HL-60 (cell line): ENCODE data around the gene GP2.
A peak's percentile ranks its signal among the peaks of the same experiment; 100 is the strongest.

ENCODE experiments used
- DNase-seq, 2 experiments: peaks; one replicate each; pipeline ENCODE4 v3.0.0-alpha.2; 2010 to 2020; ENCODE audit warnings: low read depth in 1 of 2, low spot score in 1 of 2
- H3K27ac ChIP-seq: fragments of 250-450 bp; sonication (Bioruptor Pico); replicated peaks from 2 replicates; pipeline ENCODE4 v1.5.1; 2020; ENCODE audit warnings: mild to moderate bottlenecking, moderate library complexity
- H3K27me3 ChIP-seq: fragments of 250-450 bp; sonication (Bioruptor Pico); 2 replicates; pipeline ENCODE4 v1.5.1; 2021; ENCODE audit warnings: mild to moderate bottlenecking, moderate library complexity; ENCODE audit not compliant: insufficient read depth, poor library complexity, severe bottlenecking
- H3K4me3 ChIP-seq: replicated peaks from 2 replicates; pipeline ENCODE4 v1.5.1; 2011; ENCODE audit warnings: mild to moderate bottlenecking, control low read depth, low read length; ENCODE audit not compliant: insufficient read depth
- GABPA ChIP-seq: IDR thresholded peaks from 2 replicates; pipeline ENCODE4 v1.6.1; 2012; ENCODE audit warnings: low read depth
- POLR2AphosphoS5 ChIP-seq: IDR thresholded peaks from 2 replicates; pipeline ENCODE4 v1.6.1; 2012; ENCODE audit warnings: low read depth
- SPI1 ChIP-seq: IDR thresholded peaks from 2 replicates; pipeline ENCODE4 v1.6.1; 2012; ENCODE audit warnings: low read depth, mild to moderate bottlenecking, borderline replicate concordance
- TF ChIP-seq, protein P1 (sequence below): IDR thresholded peaks from 2 replicates; pipeline ENCODE4 v1.6.1; 2012; ENCODE audit warnings: low read depth; ENCODE audit not compliant: insufficient replicate concordance
- TF ChIP-seq, protein P2 (sequence below): IDR thresholded peaks from one replicate; pipeline ENCODE4 v1.5.1; 2011; ENCODE audit warnings: low read length, control low read depth, inconsistent platforms; ENCODE audit not compliant: insufficient read depth

GP2 gene

DNA sequence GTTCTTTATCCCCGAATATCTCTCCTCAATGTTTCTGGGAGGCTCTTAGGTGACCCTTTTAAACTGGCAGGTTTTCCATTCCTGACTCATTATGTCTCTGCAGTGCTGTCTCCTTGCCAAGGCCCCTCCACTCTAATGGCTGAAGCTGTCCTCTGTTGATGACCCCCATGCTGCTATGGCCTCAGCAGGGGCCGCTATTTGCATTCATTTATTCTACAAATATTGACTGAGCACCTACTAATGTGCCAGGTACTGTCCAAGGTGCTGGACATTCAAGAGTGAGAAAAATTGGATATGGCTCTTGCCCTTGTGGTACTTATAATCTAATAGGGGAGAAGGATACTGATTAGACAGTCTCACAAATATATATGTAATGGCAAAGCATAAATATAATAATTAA, 55.4 kb downstream of the GP2 start:
- H3K27ac ChIP-seq, result no peak overlapping the region
- no peaks in the 10 kb centered on the region for H3K27me3 ChIP-seq
- no peak overlapping the region for H3K4me3 ChIP-seq
- no peak for DNase-seq
- TF ChIP-seq, protein P1, sequence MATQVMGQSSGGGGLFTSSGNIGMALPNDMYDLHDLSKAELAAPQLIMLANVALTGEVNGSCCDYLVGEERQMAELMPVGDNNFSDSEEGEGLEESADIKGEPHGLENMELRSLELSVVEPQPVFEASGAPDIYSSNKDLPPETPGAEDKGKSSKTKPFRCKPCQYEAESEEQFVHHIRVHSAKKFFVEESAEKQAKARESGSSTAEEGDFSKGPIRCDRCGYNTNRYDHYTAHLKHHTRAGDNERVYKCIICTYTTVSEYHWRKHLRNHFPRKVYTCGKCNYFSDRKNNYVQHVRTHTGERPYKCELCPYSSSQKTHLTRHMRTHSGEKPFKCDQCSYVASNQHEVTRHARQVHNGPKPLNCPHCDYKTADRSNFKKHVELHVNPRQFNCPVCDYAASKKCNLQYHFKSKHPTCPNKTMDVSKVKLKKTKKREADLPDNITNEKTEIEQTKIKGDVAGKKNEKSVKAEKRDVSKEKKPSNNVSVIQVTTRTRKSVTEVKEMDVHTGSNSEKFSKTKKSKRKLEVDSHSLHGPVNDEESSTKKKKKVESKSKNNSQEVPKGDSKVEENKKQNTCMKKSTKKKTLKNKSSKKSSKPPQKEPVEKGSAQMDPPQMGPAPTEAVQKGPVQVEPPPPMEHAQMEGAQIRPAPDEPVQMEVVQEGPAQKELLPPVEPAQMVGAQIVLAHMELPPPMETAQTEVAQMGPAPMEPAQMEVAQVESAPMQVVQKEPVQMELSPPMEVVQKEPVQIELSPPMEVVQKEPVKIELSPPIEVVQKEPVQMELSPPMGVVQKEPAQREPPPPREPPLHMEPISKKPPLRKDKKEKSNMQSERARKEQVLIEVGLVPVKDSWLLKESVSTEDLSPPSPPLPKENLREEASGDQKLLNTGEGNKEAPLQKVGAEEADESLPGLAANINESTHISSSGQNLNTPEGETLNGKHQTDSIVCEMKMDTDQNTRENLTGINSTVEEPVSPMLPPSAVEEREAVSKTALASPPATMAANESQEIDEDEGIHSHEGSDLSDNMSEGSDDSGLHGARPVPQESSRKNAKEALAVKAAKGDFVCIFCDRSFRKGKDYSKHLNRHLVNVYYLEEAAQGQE, result peak; percentile 95
- TF ChIP-seq, protein P2, sequence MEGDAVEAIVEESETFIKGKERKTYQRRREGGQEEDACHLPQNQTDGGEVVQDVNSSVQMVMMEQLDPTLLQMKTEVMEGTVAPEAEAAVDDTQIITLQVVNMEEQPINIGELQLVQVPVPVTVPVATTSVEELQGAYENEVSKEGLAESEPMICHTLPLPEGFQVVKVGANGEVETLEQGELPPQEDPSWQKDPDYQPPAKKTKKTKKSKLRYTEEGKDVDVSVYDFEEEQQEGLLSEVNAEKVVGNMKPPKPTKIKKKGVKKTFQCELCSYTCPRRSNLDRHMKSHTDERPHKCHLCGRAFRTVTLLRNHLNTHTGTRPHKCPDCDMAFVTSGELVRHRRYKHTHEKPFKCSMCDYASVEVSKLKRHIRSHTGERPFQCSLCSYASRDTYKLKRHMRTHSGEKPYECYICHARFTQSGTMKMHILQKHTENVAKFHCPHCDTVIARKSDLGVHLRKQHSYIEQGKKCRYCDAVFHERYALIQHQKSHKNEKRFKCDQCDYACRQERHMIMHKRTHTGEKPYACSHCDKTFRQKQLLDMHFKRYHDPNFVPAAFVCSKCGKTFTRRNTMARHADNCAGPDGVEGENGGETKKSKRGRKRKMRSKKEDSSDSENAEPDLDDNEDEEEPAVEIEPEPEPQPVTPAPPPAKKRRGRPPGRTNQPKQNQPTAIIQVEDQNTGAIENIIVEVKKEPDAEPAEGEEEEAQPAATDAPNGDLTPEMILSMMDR, result no peak
- no peak for TF ChIP-seq POLR2AphosphoS5

DNA sequence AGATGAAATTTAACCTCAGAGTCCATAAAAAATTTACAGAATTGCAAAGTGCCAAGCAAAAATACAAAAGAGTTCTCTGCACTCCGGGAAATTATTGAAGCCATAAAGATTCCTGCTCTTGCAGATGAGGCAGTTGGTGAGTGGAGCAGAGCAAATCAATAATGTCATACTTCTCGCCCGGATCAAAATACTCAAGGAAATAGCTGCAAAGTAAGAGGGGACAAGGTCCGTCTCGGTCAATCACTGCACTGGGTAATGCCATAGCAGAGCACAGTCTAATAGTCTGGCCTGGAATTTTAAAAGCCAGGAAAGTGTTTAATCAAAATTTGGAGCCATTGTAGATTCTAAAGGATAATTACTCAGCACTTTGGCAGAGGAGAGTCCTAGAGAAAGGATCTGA, 58.9 kb downstream of the GP2 start:
- TF ChIP-seq, protein P1, result no peak
- TF ChIP-seq POLR2AphosphoS5, result no peak
- no peak for DNase-seq
- no peaks in the 10 kb centered on the region for H3K27me3 ChIP-seq
- H3K27ac ChIP-seq, result no peak overlapping the region
- no peak overlapping the region for H3K4me3 ChIP-seq

DNA sequence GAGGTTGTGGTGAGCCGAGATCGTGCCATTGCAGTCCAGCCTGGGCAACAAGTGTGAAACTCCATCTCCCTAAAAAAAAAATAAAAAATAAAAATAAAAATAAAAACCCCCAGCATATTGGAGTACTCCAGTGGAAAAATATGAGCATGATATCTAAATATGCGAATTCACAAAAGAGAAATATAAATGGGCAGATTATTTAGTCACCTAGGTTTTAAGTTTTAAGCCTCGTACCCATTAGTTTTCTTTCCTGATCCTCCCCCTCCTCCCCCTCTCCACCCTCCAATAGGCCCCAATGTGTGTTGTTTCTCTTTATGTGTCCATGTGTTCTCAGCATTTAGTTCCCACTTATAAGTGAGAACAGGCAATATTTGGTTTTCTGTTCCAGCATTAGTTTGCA, 62.3 kb downstream of the GP2 start:
- no peak for TF ChIP-seq POLR2AphosphoS5
- no peak for TF ChIP-seq GABPA
- TF ChIP-seq, protein P1, result no peak
- no peak for TF ChIP-seq SPI1
- TF ChIP-seq, protein P2, result no peak
- Histone ChIP-seq H3K4me3 (no peak overlapping the region), H3K27ac (no peak overlapping the region), H3K27me3 (no peaks in the 10 kb centered on the region)
- no peak for DNase-seq

DNA sequence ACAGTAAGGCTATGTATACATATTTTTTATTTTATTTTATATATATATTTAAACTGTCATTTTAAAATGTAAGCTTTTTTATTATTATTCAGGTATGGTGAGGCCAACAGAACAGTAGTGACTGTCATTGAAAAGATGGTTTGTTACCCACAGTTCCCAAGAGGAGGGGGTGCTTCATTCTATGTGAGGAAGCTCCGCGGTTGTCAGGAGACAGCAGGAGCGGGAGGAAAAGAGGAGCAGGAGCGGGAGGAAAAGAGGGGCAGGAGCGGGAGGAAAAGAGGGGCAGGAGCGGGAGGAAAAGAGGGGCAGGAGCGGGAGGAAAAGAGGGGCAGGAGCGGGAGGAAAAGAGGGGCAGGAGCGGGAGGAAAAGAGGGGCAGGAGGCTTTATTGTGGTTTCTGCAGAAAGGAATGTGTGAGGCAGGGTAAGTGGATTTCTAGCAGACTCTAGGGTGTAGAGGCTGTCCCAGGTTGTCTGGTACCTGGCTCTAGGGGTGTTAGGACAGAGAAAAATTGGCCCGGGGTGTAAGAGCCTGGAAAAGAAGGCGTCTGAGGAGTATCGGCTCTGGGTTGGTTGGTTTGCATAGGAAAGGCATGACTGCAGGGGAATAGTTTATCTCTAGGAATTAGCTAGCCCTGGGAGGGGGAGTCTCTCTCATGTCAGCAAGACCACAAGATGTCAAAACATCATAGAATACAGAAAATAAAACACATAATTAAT, 64.0 kb downstream of the GP2 start:
- Histone ChIP-seq H3K27ac (no peak overlapping the region), H3K27me3 (no peaks in the 10 kb centered on the region), H3K4me3 (no peak overlapping the region)
- TF ChIP-seq SPI1, result no peak
- TF ChIP-seq, protein P2, result no peak
- TF ChIP-seq POLR2AphosphoS5, result no peak
- no peak for TF ChIP-seq GABPA
- TF ChIP-seq, protein P1, result no peak
- DNase-seq, result no peak
